GM23338 (cell line): ENCODE measurements around the gene WHAMM. TPM values are rescaled to one million over a fixed set of nuclear protein-coding genes. Genes with fewer than 3 reads are reported as not detected.

Experiments used
- ATAC-seq: fragments of 200-7000 bp; cut with Tn5 transposase; 3 replicates; pipeline ENCODE4 v1.9.1; 2020
- DNase-seq: peaks from one replicate; pipeline ENCODE4 v3.0.0-alpha.2; 2015; ENCODE audit warnings: low spot score
- H2AFZ ChIP-seq: fragments of 200-600 bp; sonication (generic); 2 replicates; pipeline ENCODE4 v1.8.0; 2016; ENCODE audit warnings: antibody characterized with exemption, mild to moderate bottlenecking, moderate library complexity
- H3F3A ChIP-seq: fragments of 200-600 bp; sonication (generic); replicated peaks from 2 replicates; pipeline ENCODE4 v1.8.0; 2017; ENCODE audit warnings: antibody characterized with exemption, mixed run types, low read depth
- H3K27ac ChIP-seq: fragments of 200-600 bp; sonication (generic); 2 replicates; pipeline ENCODE4 v1.6.1; 2016; ENCODE audit warnings: low read depth
- H3K27me3 ChIP-seq: fragments of 200-600 bp; sonication (generic); 2 replicates; pipeline ENCODE4 v1.8.0; 2016; ENCODE audit warnings: mild to moderate bottlenecking, mixed run types, moderate library complexity; ENCODE audit not compliant: insufficient read depth
- H3K36me3 ChIP-seq: fragments of 200-600 bp; sonication (generic); 2 replicates; pipeline ENCODE4 v1.8.0; 2016; ENCODE audit warnings: mild to moderate bottlenecking; ENCODE audit not compliant: insufficient read depth
- H3K4me1 ChIP-seq: fragments of 200-600 bp; sonication (generic); 2 replicates; pipeline ENCODE4 v1.8.0; 2016; ENCODE audit warnings: mild to moderate bottlenecking, moderate library complexity; ENCODE audit not compliant: insufficient read depth
- H3K4me2 ChIP-seq: fragments of 200-600 bp; sonication (generic); 2 replicates; pipeline ENCODE4 v1.7.1; 2017; ENCODE audit warnings: mixed run types
- H3K4me3 ChIP-seq: fragments of 200-600 bp; sonication (generic); 2 replicates; pipeline ENCODE4 v1.6.1; 2016; ENCODE audit warnings: mixed run types
- H3K79me2 ChIP-seq: fragments of 200-600 bp; sonication (generic); replicated peaks from 2 replicates; pipeline ENCODE4 v1.8.0; 2017; ENCODE audit warnings: mild to moderate bottlenecking; ENCODE audit not compliant: insufficient read depth
- H3K9me2 ChIP-seq: fragments of 200-600 bp; sonication (generic); 2 replicates; pipeline ENCODE4 v1.8.0; 2017; ENCODE audit not compliant: insufficient read depth
- H4K20me1 ChIP-seq: fragments of 200-600 bp; sonication (generic); replicated peaks from 2 replicates; pipeline ENCODE4 v1.8.0; 2017; ENCODE audit warnings: mild to moderate bottlenecking; ENCODE audit not compliant: insufficient read depth
- H3K27ac Mint-ChIP-seq: 2 replicates; pipeline ENCODE4 v1.8.0; 2020; ENCODE audit warnings: inconsistent platforms, mild to moderate bottlenecking, moderate library complexity, mixed read lengths
- H3K27me3 Mint-ChIP-seq: 3 replicates; pipeline ENCODE4 v1.8.0; 2022; ENCODE audit warnings: low read depth, mild to moderate bottlenecking, moderate library complexity, mixed read lengths, inconsistent platforms; ENCODE audit not compliant: insufficient read depth, poor library complexity
- H3K36me3 Mint-ChIP-seq: 3 replicates; pipeline ENCODE4 v1.8.0; 2021; ENCODE audit warnings: low read depth, mild to moderate bottlenecking, inconsistent platforms, moderate library complexity, mixed read lengths
- H3K4me1 Mint-ChIP-seq: 3 replicates; pipeline ENCODE4 v1.8.0; 2020; ENCODE audit warnings: mild to moderate bottlenecking, inconsistent platforms, mixed read lengths
- H3K4me3 Mint-ChIP-seq: 3 replicates; pipeline ENCODE4 v1.8.0; 2021; ENCODE audit warnings: moderate library complexity, mild to moderate bottlenecking, inconsistent platforms, mixed read lengths
- H3K9me3 Mint-ChIP-seq: 3 replicates; pipeline ENCODE4 v1.8.0; 2020; ENCODE audit warnings: moderate library complexity, mild to moderate bottlenecking, inconsistent platforms, mixed read lengths
- CREB1 ChIP-seq: fragments of 250-450 bp; sonication (Bioruptor Pico); IDR thresholded peaks from 2 replicates; pipeline ENCODE4 v1.5.0; 2020; ENCODE audit warnings: low read depth, mild to moderate bottlenecking, moderate library complexity
- EZH2 ChIP-seq: fragments of 200-600 bp; sonication (generic); IDR thresholded peaks from one replicate; pipeline ENCODE4 v1.8.0; 2017; ENCODE audit warnings: antibody characterized with exemption, mild to moderate bottlenecking, low read depth; ENCODE audit not compliant: unreplicated experiment
- EZH2phosphoT487 ChIP-seq: fragments of 200-600 bp; sonication (generic); IDR thresholded peaks from one replicate; pipeline ENCODE4 v1.8.1; 2018; ENCODE audit warnings: antibody characterized with exemption; ENCODE audit not compliant: unreplicated experiment
- JUNB ChIP-seq: IDR thresholded peaks from one replicate; pipeline ENCODE4 v1.6.1; 2016; ENCODE audit warnings: antibody characterized with exemption; ENCODE audit not compliant: unreplicated experiment
- NANOG ChIP-seq: IDR thresholded peaks from 2 replicates; pipeline ENCODE4 v1.6.1; 2016; ENCODE audit warnings: antibody characterized with exemption, borderline replicate concordance
- POLR2AphosphoS5 ChIP-seq: IDR thresholded peaks from 2 replicates; pipeline ENCODE4 v1.6.1; 2016; ENCODE audit warnings: antibody characterized with exemption, low read depth
- ZNF114 ChIP-seq: fragments of 250-450 bp; sonication (Bioruptor Pico); IDR thresholded peaks from 2 replicates; pipeline ENCODE4 v1.5.0; 2020; ENCODE audit warnings: mild to moderate bottlenecking, moderate library complexity
- polyA plus RNA-seq: library from polyadenylated mRNA; unstranded; fragments of >200 nt; fragmentation: Nextera tagmentation; extraction: Ambion mirVana; gene quantifications from 2 replicates; pipeline ENCODE4 v1.2.1, GENCODE V29; 2016
- total RNA-seq: library from RNA; depleted of rRNA; stranded (reverse); fragments of >200 nt; shearing (Covaris generic); gene quantifications from 2 replicates; pipeline ENCODE4 v1.2.3, GENCODE V29; 2014
- TF ChIP-seq, protein P1 (sequence below): IDR thresholded peaks from one replicate; pipeline ENCODE4 v1.6.1; 2018; ENCODE audit warnings: antibody characterized with exemption; ENCODE audit not compliant: unreplicated experiment
- TF ChIP-seq, protein P2 (sequence below): fragments of 250-450 bp; sonication (Bioruptor Pico); IDR thresholded peaks from 2 replicates; pipeline ENCODE4 v1.5.0; 2020; ENCODE audit warnings: mild to moderate bottlenecking, moderate library complexity
- TF ChIP-seq, protein P3 (sequence below), 2 experiments: fragments of 200-600 bp in 1 of 2; sonication (generic) in 1 of 2; conservative IDR thresholded peaks; 2 replicates each; pipeline versions ENCODE4 v1.5.1 to v1.6.1; 2016 to 2017; ENCODE audit warnings: antibody characterized with exemption in 2 of 2, low read depth in 2 of 2, mild to moderate bottlenecking in 2 of 2, moderate library complexity in 1 of 2

Gene WHAMM
- total and polyA plus RNA-seq, 2 experiments from 2014 or later: 2.2 to 4.1 TPM

DNA sequence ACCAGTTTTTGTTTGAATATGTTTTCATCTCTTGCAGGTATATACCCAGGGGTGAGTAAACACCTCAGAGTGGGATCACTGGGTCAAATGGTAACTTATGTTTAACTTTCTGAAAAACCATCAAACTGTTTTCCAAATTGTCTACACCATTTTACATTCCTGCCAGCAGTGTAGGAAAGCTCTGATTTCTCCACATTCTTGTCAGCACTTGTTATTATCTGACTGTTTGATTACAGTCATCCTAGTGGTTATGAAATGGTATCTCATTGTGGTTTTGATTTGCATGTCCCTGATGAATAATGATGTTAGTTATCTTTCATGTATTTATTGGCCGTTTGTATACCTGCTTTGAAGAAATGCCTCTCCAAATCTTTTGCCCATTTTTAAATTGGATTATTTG is 17.4 kb upstream of the WHAMM start:
- no peaks in the 10 kb centered on the region for H3K79me2 ChIP-seq
- no peak overlapping the region for H2AFZ ChIP-seq
- Mint-ChIP-seq H3K9me3 (no peaks in the 10 kb centered on the region; the same call in 2 of the 3 replicates), H3K27me3 (no peaks in the 10 kb centered on the region), H3K27ac (no peak overlapping the region), H3K36me3 (no peaks in the 10 kb centered on the region), H3K4me1 (no peaks in the 10 kb centered on the region), H3K4me3 (no peak overlapping the region)
- H4K20me1 ChIP-seq: no peaks in the 10 kb centered on the region
- DNase-seq: no peak
- no peaks in the 10 kb centered on the region for H3K4me1 ChIP-seq
- no peaks in the 10 kb centered on the region for H3K36me3 ChIP-seq
- H3K4me2 ChIP-seq: no peak overlapping the region
- no peaks in the 10 kb centered on the region for H3K9me2 ChIP-seq
- no peaks in the 10 kb centered on the region for H3K27me3 ChIP-seq
- no peak for ATAC-seq
- no peak overlapping the region for H3K4me3 ChIP-seq
- TF ChIP-seq POLR2AphosphoS5: no peak
- TF ChIP-seq JUNB: no peak
- H3F3A ChIP-seq: no peaks in the 10 kb centered on the region
- no peak overlapping the region for H3K27ac ChIP-seq

DNA sequence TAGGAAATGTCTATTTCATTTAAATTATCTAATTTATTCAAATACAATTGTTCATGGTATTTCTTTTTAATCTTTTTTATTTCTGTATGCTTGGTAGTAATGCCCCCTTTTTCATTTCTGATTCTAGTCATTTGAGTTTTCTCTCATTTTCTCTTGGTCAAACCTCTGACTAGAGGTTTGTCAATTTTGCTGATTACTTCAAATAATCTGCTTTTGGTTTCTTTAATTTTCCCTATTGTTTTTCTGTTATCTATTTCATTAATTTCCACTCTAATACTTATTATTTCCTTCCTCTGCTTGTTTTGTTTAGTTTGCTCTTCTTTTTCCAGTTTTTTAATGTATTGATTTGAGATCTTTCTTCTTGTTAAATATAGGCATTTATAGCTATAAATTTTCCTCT is 15.7 kb upstream of the WHAMM start:
- H3K4me1 Mint-ChIP-seq: no peaks in the 10 kb centered on the region
- TF ChIP-seq, protein P1, sequence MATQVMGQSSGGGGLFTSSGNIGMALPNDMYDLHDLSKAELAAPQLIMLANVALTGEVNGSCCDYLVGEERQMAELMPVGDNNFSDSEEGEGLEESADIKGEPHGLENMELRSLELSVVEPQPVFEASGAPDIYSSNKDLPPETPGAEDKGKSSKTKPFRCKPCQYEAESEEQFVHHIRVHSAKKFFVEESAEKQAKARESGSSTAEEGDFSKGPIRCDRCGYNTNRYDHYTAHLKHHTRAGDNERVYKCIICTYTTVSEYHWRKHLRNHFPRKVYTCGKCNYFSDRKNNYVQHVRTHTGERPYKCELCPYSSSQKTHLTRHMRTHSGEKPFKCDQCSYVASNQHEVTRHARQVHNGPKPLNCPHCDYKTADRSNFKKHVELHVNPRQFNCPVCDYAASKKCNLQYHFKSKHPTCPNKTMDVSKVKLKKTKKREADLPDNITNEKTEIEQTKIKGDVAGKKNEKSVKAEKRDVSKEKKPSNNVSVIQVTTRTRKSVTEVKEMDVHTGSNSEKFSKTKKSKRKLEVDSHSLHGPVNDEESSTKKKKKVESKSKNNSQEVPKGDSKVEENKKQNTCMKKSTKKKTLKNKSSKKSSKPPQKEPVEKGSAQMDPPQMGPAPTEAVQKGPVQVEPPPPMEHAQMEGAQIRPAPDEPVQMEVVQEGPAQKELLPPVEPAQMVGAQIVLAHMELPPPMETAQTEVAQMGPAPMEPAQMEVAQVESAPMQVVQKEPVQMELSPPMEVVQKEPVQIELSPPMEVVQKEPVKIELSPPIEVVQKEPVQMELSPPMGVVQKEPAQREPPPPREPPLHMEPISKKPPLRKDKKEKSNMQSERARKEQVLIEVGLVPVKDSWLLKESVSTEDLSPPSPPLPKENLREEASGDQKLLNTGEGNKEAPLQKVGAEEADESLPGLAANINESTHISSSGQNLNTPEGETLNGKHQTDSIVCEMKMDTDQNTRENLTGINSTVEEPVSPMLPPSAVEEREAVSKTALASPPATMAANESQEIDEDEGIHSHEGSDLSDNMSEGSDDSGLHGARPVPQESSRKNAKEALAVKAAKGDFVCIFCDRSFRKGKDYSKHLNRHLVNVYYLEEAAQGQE: no peak
- TF ChIP-seq CREB1 (CRISPR knock-in tag): no peak
- no peak for TF ChIP-seq ZNF114 (CRISPR knock-in tag)
- no peak for TF ChIP-seq EZH2phosphoT487
- no peak for TF ChIP-seq POLR2AphosphoS5
- TF ChIP-seq, protein P2, sequence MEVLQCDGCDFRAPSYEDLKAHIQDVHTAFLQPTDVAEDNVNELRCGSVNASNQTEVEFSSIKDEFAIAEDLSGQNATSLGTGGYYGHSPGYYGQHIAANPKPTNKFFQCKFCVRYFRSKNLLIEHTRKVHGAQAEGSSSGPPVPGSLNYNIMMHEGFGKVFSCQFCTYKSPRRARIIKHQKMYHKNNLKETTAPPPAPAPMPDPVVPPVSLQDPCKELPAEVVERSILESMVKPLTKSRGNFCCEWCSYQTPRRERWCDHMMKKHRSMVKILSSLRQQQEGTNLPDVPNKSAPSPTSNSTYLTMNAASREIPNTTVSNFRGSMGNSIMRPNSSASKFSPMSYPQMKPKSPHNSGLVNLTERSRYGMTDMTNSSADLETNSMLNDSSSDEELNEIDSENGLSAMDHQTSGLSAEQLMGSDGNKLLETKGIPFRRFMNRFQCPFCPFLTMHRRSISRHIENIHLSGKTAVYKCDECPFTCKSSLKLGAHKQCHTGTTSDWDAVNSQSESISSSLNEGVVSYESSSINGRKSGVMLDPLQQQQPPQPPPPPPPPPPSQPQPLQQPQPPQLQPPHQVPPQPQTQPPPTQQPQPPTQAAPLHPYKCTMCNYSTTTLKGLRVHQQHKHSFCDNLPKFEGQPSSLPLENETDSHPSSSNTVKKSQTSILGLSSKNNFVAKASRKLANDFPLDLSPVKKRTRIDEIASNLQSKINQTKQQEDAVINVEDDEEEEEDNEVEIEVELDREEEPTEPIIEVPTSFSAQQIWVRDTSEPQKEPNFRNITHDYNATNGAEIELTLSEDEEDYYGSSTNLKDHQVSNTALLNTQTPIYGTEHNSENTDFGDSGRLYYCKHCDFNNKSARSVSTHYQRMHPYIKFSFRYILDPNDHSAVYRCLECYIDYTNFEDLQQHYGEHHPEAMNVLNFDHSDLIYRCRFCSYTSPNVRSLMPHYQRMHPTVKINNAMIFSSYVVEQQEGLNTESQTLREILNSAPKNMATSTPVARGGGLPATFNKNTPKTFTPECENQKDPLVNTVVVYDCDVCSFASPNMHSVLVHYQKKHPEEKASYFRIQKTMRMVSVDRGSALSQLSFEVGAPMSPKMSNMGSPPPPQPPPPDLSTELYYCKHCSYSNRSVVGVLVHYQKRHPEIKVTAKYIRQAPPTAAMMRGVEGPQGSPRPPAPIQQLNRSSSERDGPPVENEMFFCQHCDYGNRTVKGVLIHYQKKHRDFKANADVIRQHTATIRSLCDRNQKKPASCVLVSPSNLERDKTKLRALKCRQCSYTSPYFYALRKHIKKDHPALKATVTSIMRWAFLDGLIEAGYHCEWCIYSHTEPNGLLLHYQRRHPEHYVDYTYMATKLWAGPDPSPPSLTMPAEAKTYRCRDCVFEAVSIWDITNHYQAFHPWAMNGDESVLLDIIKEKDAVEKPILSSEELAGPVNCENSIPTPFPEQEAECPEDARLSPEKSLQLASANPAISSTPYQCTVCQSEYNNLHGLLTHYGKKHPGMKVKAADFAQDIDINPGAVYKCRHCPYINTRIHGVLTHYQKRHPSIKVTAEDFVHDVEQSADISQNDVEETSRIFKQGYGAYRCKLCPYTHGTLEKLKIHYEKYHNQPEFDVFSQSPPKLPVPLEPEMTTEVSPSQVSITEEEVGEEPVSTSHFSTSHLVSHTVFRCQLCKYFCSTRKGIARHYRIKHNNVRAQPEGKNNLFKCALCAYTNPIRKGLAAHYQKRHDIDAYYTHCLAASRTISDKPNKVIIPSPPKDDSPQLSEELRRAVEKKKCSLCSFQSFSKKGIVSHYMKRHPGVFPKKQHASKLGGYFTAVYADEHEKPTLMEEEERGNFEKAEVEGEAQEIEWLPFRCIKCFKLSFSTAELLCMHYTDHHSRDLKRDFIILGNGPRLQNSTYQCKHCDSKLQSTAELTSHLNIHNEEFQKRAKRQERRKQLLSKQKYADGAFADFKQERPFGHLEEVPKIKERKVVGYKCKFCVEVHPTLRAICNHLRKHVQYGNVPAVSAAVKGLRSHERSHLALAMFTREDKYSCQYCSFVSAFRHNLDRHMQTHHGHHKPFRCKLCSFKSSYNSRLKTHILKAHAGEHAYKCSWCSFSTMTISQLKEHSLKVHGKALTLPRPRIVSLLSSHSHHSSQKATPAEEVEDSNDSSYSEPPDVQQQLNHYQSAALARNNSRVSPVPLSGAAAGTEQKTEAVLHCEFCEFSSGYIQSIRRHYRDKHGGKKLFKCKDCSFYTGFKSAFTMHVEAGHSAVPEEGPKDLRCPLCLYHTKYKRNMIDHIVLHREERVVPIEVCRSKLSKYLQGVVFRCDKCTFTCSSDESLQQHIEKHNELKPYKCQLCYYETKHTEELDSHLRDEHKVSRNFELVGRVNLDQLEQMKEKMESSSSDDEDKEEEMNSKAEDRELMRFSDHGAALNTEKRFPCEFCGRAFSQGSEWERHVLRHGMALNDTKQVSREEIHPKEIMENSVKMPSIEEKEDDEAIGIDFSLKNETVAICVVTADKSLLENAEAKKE (CRISPR knock-in tag): no peak
- no peak for TF ChIP-seq NANOG
- no peak for TF ChIP-seq EZH2
- TF ChIP-seq, protein P3, sequence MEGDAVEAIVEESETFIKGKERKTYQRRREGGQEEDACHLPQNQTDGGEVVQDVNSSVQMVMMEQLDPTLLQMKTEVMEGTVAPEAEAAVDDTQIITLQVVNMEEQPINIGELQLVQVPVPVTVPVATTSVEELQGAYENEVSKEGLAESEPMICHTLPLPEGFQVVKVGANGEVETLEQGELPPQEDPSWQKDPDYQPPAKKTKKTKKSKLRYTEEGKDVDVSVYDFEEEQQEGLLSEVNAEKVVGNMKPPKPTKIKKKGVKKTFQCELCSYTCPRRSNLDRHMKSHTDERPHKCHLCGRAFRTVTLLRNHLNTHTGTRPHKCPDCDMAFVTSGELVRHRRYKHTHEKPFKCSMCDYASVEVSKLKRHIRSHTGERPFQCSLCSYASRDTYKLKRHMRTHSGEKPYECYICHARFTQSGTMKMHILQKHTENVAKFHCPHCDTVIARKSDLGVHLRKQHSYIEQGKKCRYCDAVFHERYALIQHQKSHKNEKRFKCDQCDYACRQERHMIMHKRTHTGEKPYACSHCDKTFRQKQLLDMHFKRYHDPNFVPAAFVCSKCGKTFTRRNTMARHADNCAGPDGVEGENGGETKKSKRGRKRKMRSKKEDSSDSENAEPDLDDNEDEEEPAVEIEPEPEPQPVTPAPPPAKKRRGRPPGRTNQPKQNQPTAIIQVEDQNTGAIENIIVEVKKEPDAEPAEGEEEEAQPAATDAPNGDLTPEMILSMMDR (conservative IDR thresholded peaks at IDR 0.05; ENCODE audit: low read depth in 2 of 2): no peak
- no peak overlapping the region for H3K27ac Mint-ChIP-seq
- H2AFZ ChIP-seq: no peak overlapping the region
- H3K4me2 ChIP-seq: no peak overlapping the region
- H4K20me1 ChIP-seq: no peaks in the 10 kb centered on the region
- H3K9me3 Mint-ChIP-seq: no peaks in the 10 kb centered on the region; the same call in 2 of the 3 replicates
- no peaks in the 10 kb centered on the region for H3K9me2 ChIP-seq
- H3K4me1 ChIP-seq: no peaks in the 10 kb centered on the region
- no peak for ATAC-seq
- no peaks in the 10 kb centered on the region for H3F3A ChIP-seq
- H3K27me3 Mint-ChIP-seq: no peaks in the 10 kb centered on the region
- no peaks in the 10 kb centered on the region for H3K36me3 Mint-ChIP-seq
- H3K4me3 ChIP-seq: no peak overlapping the region
- H3K4me3 Mint-ChIP-seq: no peak overlapping the region
- no peak for DNase-seq
- no peaks in the 10 kb centered on the region for H3K27me3 ChIP-seq
- H3K27ac ChIP-seq: no peak overlapping the region
- H3K79me2 ChIP-seq: no peaks in the 10 kb centered on the region
- H3K36me3 ChIP-seq: no peaks in the 10 kb centered on the region
